Cardiac septum (tissue), 1 donor: ENCODE data around the gene CHD2. TPM values are rescaled to one million over a fixed set of nuclear protein-coding genes. Genes with fewer than 3 reads are reported as not detected.

ENCODE experiments used
- DNase-seq: peaks from one replicate; pipeline ENCODE4 v3.0.0-alpha.2; 2020; ENCODE audit warnings: low spot score
- intact Hi-C: fragments of 100-400 bp; cut with DNase I; formaldehyde crosslinking; loops from one replicate; pipeline ENCODE4 v1.14.0; 2022
- total RNA-seq: library from RNA; stranded (reverse); fragmentation: NEBNext Ultra II Directional; extraction: Animal tissue kit (Norgen Biotek cat#: 25700); gene quantifications from one replicate; pipeline ENCODE4 v1.2.1, GENCODE V29; 2021
- donor health status: DM: no; HTN: no; CAD: no.

The CHD2 gene
- total RNA-seq, 1 donor from 2014 or later = 59.5 TPM

- intact Hi-C loops = loop anchor here (1.0 to 5.0 kb wide), 3 partner anchors 20 to 75 kb away; no protein-coding TSS in a partner anchor
- no peak for DNase-seq
Observed at GRCh38 chr15:92883876-92884435, 16.2 kb upstream of the CHD2 start.

- DNase-seq = no peak
- intact Hi-C loops = loop anchor here (5.0 kb wide), 1 partner anchor 33 kb away; no protein-coding TSS in a partner anchor
Observed at GRCh38 chr15:92884436-92885223, 15.5 kb upstream of the CHD2 start.

- no peak for DNase-seq
- intact Hi-C loops = loop anchor here (1.0 kb wide), 1 partner anchor 15 kb away; the partner anchor contains the start of gene CHD2
Observed at GRCh38 chr15:92885224-92886041, 14.7 kb upstream of the CHD2 start.

GRCh38 chr15:92886042-92886537 lies 14.0 kb upstream of the CHD2 start:
- intact Hi-C loops = loop anchor here (1.0 kb wide), 1 partner anchor 14 kb away; the partner anchor contains the start of gene CHD2
- DNase-seq = no peak

- no peak for DNase-seq
- intact Hi-C loops = loop anchor here (1.0 kb wide), 1 partner anchor 13 kb away; the partner anchor contains the start of gene CHD2
Observed at GRCh38 chr15:92886815-92887214, 13.3 kb upstream of the CHD2 start.

GRCh38 chr15:92887869-92888268 lies 12.3 kb upstream of the CHD2 start:
- DNase-seq = no peak
- intact Hi-C loops = no loop called here

GRCh38 chr15:92889390-92890107 lies 10.6 kb upstream of the CHD2 start:
- DNase-seq = no peak
- intact Hi-C loops = no loop called here

- intact Hi-C loops = no loop called here
- no peak for DNase-seq
Observed at GRCh38 chr15:92891533-92892200, 8.5 kb upstream of the CHD2 start.

- intact Hi-C loops = no loop called here
- no peak for DNase-seq
Observed at GRCh38 chr15:92892201-92892555, 7.9 kb upstream of the CHD2 start.

- DNase-seq = no peak
- intact Hi-C loops = no loop called here
Observed at GRCh38 chr15:92893200-92893599, 6.9 kb upstream of the CHD2 start.

GRCh38 chr15:92896561-92896960 lies 3.6 kb upstream of the CHD2 start:
- DNase-seq = no peak
- intact Hi-C loops = no loop called here

GRCh38 chr15:92897620-92898019 lies 2.5 kb upstream of the CHD2 start:
- DNase-seq = no peak
- intact Hi-C loops = no loop called here

- intact Hi-C loops = no loop called here
- no peak for DNase-seq
Observed at GRCh38 chr15:92898988-92899582, 1.0 kb upstream of the CHD2 start.

- no peak for DNase-seq
- intact Hi-C loops = no loop called here
Observed at GRCh38 chr15:92899601-92899947, 550 bp upstream of the CHD2 start.

GRCh38 chr15:92900731-92901071 lies 577 bp downstream of the CHD2 start:
- intact Hi-C loops = loop anchor here (1.0 kb wide), 1 partner anchor 14 kb away; no protein-coding TSS in a partner anchor
- no peak for DNase-seq

GRCh38 chr15:92901072-92901761 lies 1.1 kb downstream of the CHD2 start:
- DNase-seq = no peak
- intact Hi-C loops = no loop called here

- DNase-seq = no peak
- intact Hi-C loops = no loop called here
Observed at GRCh38 chr15:92901995-92902394, 1.9 kb downstream of the CHD2 start.
